ENCODE results near the gene COBLL1.

COBLL1 gene

DNA sequence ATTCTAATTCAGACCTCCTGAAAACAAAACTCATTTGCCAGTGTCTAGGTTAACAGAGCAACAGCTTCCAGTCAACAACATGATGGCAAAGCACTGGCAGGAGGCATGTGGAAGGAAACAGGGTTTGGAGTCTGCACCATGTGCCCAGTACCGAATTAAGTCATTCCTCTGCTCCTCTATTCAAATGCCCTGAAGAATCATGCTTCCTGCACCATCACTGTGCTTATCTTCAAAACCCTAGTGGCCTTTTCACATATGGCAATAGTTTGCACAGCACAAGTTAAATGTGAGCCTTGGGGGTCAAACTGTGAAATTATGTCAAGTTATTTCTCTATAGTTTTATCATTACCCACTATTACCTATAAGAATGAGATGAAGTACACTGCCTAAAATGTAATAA lies 145.0 kb downstream of the COBLL1 start:
- DNase-seq (ENCODE audit: low read depth) = no peak
- no peak overlapping the region for H3K4me3 ChIP-seq (ENCODE audit: low read length)
- TF ChIP-seq, protein P1, sequence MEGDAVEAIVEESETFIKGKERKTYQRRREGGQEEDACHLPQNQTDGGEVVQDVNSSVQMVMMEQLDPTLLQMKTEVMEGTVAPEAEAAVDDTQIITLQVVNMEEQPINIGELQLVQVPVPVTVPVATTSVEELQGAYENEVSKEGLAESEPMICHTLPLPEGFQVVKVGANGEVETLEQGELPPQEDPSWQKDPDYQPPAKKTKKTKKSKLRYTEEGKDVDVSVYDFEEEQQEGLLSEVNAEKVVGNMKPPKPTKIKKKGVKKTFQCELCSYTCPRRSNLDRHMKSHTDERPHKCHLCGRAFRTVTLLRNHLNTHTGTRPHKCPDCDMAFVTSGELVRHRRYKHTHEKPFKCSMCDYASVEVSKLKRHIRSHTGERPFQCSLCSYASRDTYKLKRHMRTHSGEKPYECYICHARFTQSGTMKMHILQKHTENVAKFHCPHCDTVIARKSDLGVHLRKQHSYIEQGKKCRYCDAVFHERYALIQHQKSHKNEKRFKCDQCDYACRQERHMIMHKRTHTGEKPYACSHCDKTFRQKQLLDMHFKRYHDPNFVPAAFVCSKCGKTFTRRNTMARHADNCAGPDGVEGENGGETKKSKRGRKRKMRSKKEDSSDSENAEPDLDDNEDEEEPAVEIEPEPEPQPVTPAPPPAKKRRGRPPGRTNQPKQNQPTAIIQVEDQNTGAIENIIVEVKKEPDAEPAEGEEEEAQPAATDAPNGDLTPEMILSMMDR (IDR thresholded peaks at IDR 0.05; ENCODE audit: insufficient read depth, low read depth, low read length, missing control alignments) = peak; percentile 13

DNA sequence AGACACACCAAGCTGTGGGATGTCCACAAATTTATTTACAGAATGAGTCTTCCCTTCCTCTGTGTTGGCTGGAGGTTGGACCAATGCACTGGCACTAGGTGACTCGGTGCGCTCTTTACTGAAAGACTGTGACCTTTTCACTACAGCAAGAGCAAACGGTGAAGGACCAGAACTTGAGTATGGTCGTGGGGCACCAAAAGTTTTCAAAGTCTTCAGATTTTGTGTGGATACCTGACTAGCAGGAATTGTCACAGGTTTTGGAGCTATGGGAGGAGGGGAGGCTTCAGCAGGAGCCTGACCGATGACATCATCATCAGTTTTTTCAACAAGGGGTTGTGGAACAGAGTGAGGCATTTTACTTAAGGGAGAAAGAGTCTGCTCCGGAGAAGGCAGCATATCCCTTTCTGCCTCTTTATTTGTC lies 147.3 kb downstream of the COBLL1 start:
- peak; percentile 3 for DNase-seq (ENCODE audit: low read depth)
- TF ChIP-seq, protein P1 (IDR thresholded peaks at IDR 0.05; ENCODE audit: insufficient read depth, low read depth, low read length, missing control alignments) = no peak
- no peak overlapping the region for H3K4me3 ChIP-seq (ENCODE audit: low read length)

DNA sequence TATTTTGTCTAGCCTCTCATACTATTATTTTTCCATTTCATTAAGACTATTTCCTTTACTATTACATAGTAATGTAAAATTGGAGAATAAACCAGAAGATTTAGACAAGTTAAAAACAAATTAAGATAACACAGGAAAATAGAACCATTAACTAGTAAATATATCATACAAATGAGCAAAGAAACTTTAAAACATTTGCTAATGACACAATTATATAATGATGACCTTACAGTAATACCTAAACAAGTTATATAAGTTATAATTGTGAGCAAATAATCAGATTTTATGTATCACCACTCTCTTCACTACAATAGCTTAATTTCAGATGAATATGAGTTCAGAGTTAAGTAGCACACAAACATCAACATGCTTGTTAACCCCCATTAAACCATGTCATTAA lies 147.8 kb downstream of the COBLL1 start:
- no peak for DNase-seq (ENCODE audit: low read depth)
- H3K4me3 ChIP-seq (ENCODE audit: low read length) = no peak overlapping the region
- TF ChIP-seq, protein P1 (IDR thresholded peaks at IDR 0.05; ENCODE audit: insufficient read depth, low read depth, low read length, missing control alignments) = no peak

DNA sequence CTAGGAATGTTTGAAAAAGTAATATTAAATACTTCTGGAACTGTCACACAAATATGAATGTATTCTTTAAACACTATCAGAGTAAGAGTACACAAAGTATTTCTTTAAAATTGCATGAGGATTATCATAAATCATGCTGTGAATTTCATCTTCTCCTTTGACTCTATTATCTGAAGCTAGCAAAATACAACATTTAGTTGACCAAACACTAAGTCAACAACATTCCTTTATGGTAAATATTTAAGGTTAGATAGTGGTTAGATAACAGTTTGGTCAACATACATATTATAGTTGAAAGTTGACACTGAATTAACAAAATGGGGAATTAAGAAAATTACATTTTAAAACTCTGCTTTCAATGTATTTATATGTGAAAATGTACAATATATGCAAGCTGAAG lies 148.2 kb downstream of the COBLL1 start:
- no peak for DNase-seq (ENCODE audit: low read depth)
- TF ChIP-seq, protein P1 (IDR thresholded peaks at IDR 0.05; ENCODE audit: insufficient read depth, low read depth, low read length, missing control alignments) = no peak
- no peak overlapping the region for H3K4me3 ChIP-seq (ENCODE audit: low read length)

DNA sequence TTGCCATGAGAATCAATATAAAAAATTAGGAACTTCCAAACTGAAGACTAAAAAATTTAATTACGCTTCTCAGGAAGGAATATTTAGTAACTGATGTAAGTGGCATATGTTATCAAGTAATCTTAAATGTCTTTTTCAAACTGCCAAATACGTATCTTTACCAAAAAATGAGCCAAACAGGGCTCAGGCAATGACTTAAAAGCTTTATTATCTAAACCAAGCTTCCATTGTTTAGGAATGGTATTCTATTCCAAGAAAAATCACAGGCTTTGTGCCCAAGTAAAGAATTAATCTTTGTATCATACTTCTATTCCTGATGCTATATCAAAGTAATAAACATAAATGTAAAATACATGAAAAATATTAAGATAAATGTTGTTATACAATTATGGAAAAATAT lies 148.7 kb downstream of the COBLL1 start:
- TF ChIP-seq, protein P1 (IDR thresholded peaks at IDR 0.05; ENCODE audit: insufficient read depth, low read depth, low read length, missing control alignments) = no peak
- no peak for DNase-seq (ENCODE audit: low read depth)
- no peak overlapping the region for H3K4me3 ChIP-seq (ENCODE audit: low read length)

DNA sequence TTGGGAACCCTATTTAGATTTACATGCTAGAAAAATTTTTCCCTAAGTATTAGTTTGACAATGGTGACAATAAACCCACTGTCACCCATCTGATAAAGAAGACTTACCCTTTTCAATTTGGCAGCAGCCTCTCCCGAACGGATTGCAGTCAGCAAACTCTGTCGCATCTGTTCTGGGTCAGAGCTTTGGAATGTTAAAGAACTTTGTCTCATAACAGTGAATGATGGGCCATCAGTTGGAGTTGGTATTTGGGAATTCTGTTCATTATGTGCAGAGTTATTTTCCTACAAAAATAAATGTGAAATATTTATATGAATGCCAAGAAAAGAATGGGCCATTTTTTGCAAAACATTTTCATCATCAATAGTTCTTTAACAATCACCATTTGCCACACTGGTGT lies 149.5 kb downstream of the COBLL1 start:
- H3K4me3 ChIP-seq (ENCODE audit: low read length) = no peak overlapping the region
- TF ChIP-seq, protein P1 (IDR thresholded peaks at IDR 0.05; ENCODE audit: insufficient read depth, low read depth, low read length, missing control alignments) = no peak
- no peak for DNase-seq (ENCODE audit: low read depth)

DNA sequence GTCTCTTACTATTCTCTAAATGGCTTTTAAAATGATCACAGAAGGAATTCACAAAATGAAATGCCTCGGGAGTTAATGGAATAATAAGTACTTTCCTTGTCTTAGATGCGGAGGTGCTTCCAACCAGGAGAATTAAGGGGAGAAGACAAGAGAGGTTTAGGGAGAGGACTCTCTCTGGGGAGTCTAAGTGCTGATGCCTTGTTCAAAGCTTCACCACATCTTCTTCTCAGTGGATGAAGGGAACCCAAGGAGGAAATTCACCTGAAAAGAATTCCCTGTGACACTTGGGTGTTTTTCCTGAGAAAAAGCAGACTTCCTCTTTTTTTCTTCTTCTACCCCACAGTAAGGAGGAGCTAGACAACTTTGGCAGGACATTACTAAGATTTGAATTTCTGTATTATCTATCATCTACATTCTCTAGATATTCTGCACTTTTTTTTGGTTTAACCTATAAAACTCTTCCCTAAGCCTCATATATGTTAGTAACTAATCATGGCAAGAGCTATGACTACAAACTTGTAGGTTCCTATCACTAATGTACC lies 150.2 kb downstream of the COBLL1 start:
- TF ChIP-seq, protein P1 (IDR thresholded peaks at IDR 0.05; ENCODE audit: insufficient read depth, low read depth, low read length, missing control alignments) = no peak
- H3K4me3 ChIP-seq (ENCODE audit: low read length) = no peak overlapping the region
- no peak for DNase-seq (ENCODE audit: low read depth)

Measured in epithelial cell of esophagus (primary cell).